Measurements from ENCODE around the gene LARGE1.

The LARGE1 gene

DNA sequence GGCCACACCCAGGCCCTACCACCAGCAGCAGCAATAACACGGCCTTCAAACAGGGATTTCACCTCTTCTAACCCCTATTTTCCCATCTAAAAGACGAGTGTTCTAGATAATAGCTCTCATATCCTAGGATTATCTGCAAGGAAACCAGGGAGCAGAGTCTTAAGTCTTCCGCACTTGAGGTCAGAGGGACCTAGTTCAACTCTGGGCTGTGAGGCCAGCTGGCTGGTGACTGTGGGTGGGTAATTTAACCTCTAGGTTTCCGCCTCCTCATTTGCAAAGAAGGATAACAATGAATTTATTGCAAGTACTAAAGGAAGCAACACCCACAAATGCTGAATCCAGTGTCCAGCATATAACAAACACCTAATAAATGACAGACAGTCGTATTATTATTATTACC, 70.1 kb downstream of the LARGE1 start:
- Histone ChIP-seq H3K4me2 (ENCODE audit: low read length) (no peak overlapping the region), H3K14ac (ENCODE audit: low read length) (no peak overlapping the region), H3K27me3 (ENCODE audit: insufficient read depth, low read length) (no peaks in the 10 kb centered on the region), H3K79me1 (ENCODE audit: low read length) (no peaks in the 10 kb centered on the region), H3K36me3 (ENCODE audit: control insufficient read depth in 1 of 2, insufficient read depth in 2 of 2, low read length in 2 of 2) (no peaks in the 10 kb centered on the region), H3K79me2 (ENCODE audit: control insufficient read depth, insufficient read depth, low read length, poor library complexity) (no peaks in the 10 kb centered on the region), H3K4me3 (ENCODE audit: low read depth, low read length) (no peak overlapping the region), H2BK5ac (ENCODE audit: low read depth, low read length, poor library complexity) (no peak overlapping the region), H3K27ac (ENCODE audit: low read depth, low read length) (no peak overlapping the region), H2BK120ac (ENCODE audit: insufficient read depth, low read length, poor library complexity) (no peak overlapping the region), H3K4ac (ENCODE audit: low read depth, low read length) (no peak overlapping the region), H2BK12ac (ENCODE audit: low read length) (no peak overlapping the region), H4K12ac (ENCODE audit: low read depth, low read length) (no peak overlapping the region), H3K9ac (ENCODE audit: low read length) (no peak overlapping the region), H4K8ac (ENCODE audit: low read depth, low read length) (no peak overlapping the region), H2AK5ac (ENCODE audit: low read length) (no peak overlapping the region), H3K9me3 (ENCODE audit: insufficient read depth, low read depth, low read length) (no peaks in the 10 kb centered on the region), H3K18ac (ENCODE audit: low read length) (no peak overlapping the region), H3K23ac (ENCODE audit: low read length) (no peak overlapping the region), H4K91ac (ENCODE audit: low read depth, low read length) (no peak overlapping the region), H2AFZ (ENCODE audit: insufficient read depth, low read length, poor library complexity) (no peak overlapping the region), H3K4me1 (ENCODE audit: control insufficient read depth in 1 of 2, insufficient read depth in 2 of 2, low read length in 2 of 2) (peaks cover 19% of the 10 kb centered on the region in 2 experiments)
- no peak for DNase-seq
- WGBS (ENCODE audit: extremely low coverage, insufficient coverage, insufficient read length) = no CpG with 5 or more reads among the region's 5 CpGs

DNA sequence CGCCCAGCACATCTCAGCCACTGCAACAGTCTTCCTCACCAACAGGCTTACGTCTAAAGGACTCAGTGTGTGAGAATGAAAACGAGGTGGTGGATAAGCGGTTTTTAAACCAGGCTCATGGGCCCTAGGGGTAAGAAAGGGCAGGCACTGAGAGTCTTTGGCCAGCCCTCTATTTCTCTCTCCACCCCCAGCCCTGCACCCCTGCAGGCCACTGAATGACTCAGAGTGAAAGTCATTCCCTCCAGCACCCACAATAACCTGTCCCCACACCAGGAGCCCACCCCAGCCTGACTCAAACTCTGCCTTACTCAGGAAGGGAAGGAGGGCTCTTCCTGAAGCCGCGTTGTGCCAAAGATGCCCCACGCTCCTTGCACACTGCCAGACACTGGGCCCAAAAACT, 72.0 kb downstream of the LARGE1 start:
- Histone ChIP-seq H3K9me3 (ENCODE audit: insufficient read depth, low read depth, low read length) (no peaks in the 10 kb centered on the region), H3K4me1 (ENCODE audit: control insufficient read depth in 1 of 2, insufficient read depth in 2 of 2, low read length in 2 of 2) (peaks cover 19% of the 10 kb centered on the region in 2 experiments), H4K12ac (ENCODE audit: low read depth, low read length) (no peak overlapping the region), H2AFZ (ENCODE audit: insufficient read depth, low read length, poor library complexity) (no peak overlapping the region), H3K27me3 (ENCODE audit: insufficient read depth, low read length) (no peaks in the 10 kb centered on the region), H3K4ac (ENCODE audit: low read depth, low read length) (no peak overlapping the region), H3K27ac (ENCODE audit: low read depth, low read length) (no peak overlapping the region), H2BK120ac (ENCODE audit: insufficient read depth, low read length, poor library complexity) (no peak overlapping the region), H2BK5ac (ENCODE audit: low read depth, low read length, poor library complexity) (no peak overlapping the region), H3K23ac (ENCODE audit: low read length) (no peak overlapping the region), H3K36me3 (ENCODE audit: control insufficient read depth in 1 of 2, insufficient read depth in 2 of 2, low read length in 2 of 2) (no peaks in the 10 kb centered on the region), H2AK5ac (ENCODE audit: low read length) (no peak overlapping the region), H4K91ac (ENCODE audit: low read depth, low read length) (no peak overlapping the region), H3K18ac (ENCODE audit: low read length) (no peak overlapping the region), H3K79me1 (ENCODE audit: low read length) (no peaks in the 10 kb centered on the region), H3K79me2 (ENCODE audit: control insufficient read depth, insufficient read depth, low read length, poor library complexity) (peaks cover 2% of the 10 kb centered on the region), H2BK12ac (ENCODE audit: low read length) (no peak overlapping the region), H4K8ac (ENCODE audit: low read depth, low read length) (no peak overlapping the region), H3K14ac (ENCODE audit: low read length) (no peak overlapping the region), H3K9ac (ENCODE audit: low read length) (no peak overlapping the region), H3K4me2 (ENCODE audit: low read length) (no peak overlapping the region), H3K4me3 (ENCODE audit: low read depth, low read length) (no peak overlapping the region)
- WGBS (ENCODE audit: extremely low coverage, insufficient coverage, insufficient read length) = no CpG with 5 or more reads among the region's 7 CpGs
- DNase-seq = no peak

DNA sequence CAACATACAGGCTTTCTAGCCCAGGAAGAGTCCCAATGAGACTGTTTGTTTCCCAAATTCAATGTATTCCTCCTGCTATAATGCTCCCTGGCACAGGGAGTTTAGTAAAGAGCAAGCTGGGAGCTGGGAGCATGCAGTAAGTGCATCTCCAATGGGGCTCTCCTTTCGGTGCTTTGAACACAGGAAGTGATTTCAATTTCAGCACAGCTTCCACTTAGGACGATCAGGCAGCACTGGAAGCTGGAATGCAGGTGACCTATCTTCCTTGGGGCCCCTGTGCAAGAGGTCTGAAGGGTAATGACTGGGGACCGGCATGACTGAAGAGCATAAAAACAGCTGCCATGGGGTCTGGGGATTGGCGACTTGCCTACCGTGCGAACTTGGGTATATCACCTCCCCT, 76.0 kb downstream of the LARGE1 start:
- no peak for DNase-seq
- Histone ChIP-seq H2AFZ (ENCODE audit: insufficient read depth, low read length, poor library complexity) (no peak overlapping the region), H2BK12ac (ENCODE audit: low read length) (no peak overlapping the region), H4K8ac (ENCODE audit: low read depth, low read length) (no peak overlapping the region), H3K79me1 (ENCODE audit: low read length) (no peaks in the 10 kb centered on the region), H2BK5ac (ENCODE audit: low read depth, low read length, poor library complexity) (no peak overlapping the region), H3K27me3 (ENCODE audit: insufficient read depth, low read length) (no peaks in the 10 kb centered on the region), H2BK120ac (ENCODE audit: insufficient read depth, low read length, poor library complexity) (no peak overlapping the region), H3K14ac (ENCODE audit: low read length) (no peak overlapping the region), H4K12ac (ENCODE audit: low read depth, low read length) (no peak overlapping the region), H2AK5ac (ENCODE audit: low read length) (no peak overlapping the region), H3K79me2 (ENCODE audit: control insufficient read depth, insufficient read depth, low read length, poor library complexity) (peaks cover 2% of the 10 kb centered on the region), H3K4me1 (ENCODE audit: control insufficient read depth in 1 of 2, insufficient read depth in 2 of 2, low read length in 2 of 2) (peaks cover 6 to 9% of the 10 kb centered on the region in 2 experiments), H3K23ac (ENCODE audit: low read length) (no peak overlapping the region), H3K18ac (ENCODE audit: low read length) (no peak overlapping the region), H3K36me3 (ENCODE audit: control insufficient read depth in 1 of 2, insufficient read depth in 2 of 2, low read length in 2 of 2) (no peaks in the 10 kb centered on the region), H3K4me2 (ENCODE audit: low read length) (no peak overlapping the region), H3K4me3 (ENCODE audit: low read depth, low read length) (no peak overlapping the region), H3K9me3 (ENCODE audit: insufficient read depth, low read depth, low read length) (no peaks in the 10 kb centered on the region), H3K27ac (ENCODE audit: low read depth, low read length) (no peak overlapping the region), H3K9ac (ENCODE audit: low read length) (no peak overlapping the region), H3K4ac (ENCODE audit: low read depth, low read length) (no peak overlapping the region), H4K91ac (ENCODE audit: low read depth, low read length) (no peak overlapping the region)
- WGBS (ENCODE audit: extremely low coverage, insufficient coverage, insufficient read length) = no CpG with 5 or more reads among the region's 6 CpGs

DNA sequence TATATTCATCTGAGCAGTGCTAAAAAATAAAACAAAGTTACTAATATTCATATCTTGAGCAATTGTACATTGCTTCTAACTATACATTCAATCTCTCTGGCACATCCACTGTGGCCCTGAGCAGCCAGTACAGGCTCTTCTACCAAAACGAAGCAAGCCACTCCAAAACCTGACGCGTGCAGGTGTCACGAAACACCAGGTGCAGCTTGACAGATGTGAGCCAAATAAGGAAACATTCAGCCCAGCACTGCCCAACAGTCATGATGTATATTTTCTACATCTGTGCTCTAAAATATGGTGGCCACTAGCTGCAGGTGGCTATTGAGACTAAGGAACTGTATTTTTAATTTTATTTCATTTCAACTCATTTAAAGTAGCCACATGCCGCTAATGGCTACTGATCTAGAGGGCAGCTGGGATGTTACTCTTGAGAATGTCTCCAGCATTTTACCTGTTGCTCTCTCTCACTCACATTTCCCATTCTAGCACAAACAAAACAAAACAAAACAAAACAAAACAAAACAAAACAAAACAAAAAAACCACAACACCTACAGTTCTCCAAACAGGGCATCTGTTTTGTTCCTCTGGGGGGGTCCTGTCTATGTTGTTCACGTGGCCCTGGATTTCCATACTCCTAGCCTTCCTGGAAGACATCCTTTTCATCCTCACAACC, 77.7 kb downstream of the LARGE1 start:
- no peak overlapping the region for H3K27ac ChIP-seq (ENCODE audit: low read depth, low read length)
- H2BK120ac ChIP-seq (ENCODE audit: insufficient read depth, low read length, poor library complexity) = no peak overlapping the region
- H2BK5ac ChIP-seq (ENCODE audit: low read depth, low read length, poor library complexity) = no peak overlapping the region
- no peak overlapping the region for H3K4me3 ChIP-seq (ENCODE audit: low read depth, low read length)
- H3K14ac ChIP-seq (ENCODE audit: low read length) = no peak overlapping the region
- no peaks in the 10 kb centered on the region for H3K36me3 ChIP-seq (ENCODE audit: control insufficient read depth in 1 of 2, insufficient read depth in 2 of 2, low read length in 2 of 2)
- H2AK5ac ChIP-seq (ENCODE audit: low read length) = no peak overlapping the region
- peaks cover 2% of the 10 kb centered on the region for H3K79me2 ChIP-seq (ENCODE audit: control insufficient read depth, insufficient read depth, low read length, poor library complexity)
- H3K9ac ChIP-seq (ENCODE audit: low read length) = no peak overlapping the region
- H3K4me2 ChIP-seq (ENCODE audit: low read length) = no peak overlapping the region
- no peak for DNase-seq
- H3K4ac ChIP-seq (ENCODE audit: low read depth, low read length) = no peak overlapping the region
- WGBS (ENCODE audit: extremely low coverage, insufficient coverage, insufficient read length) = no CpG with 5 or more reads among the region's 6 CpGs
- no peaks in the 10 kb centered on the region for H3K79me1 ChIP-seq (ENCODE audit: low read length)
- H3K18ac ChIP-seq (ENCODE audit: low read length) = no peak overlapping the region
- no peak overlapping the region for H2BK12ac ChIP-seq (ENCODE audit: low read length)
- no peak overlapping the region for H4K8ac ChIP-seq (ENCODE audit: low read depth, low read length)
- H3K4me1 ChIP-seq (ENCODE audit: control insufficient read depth in 1 of 2, insufficient read depth in 2 of 2, low read length in 2 of 2) = no peaks in the 10 kb centered on the region
- no peak overlapping the region for H4K91ac ChIP-seq (ENCODE audit: low read depth, low read length)
- no peaks in the 10 kb centered on the region for H3K27me3 ChIP-seq (ENCODE audit: insufficient read depth, low read length)
- H3K23ac ChIP-seq (ENCODE audit: low read length) = no peak overlapping the region
- H4K12ac ChIP-seq (ENCODE audit: low read depth, low read length) = no peak overlapping the region
- no peak overlapping the region for H2AFZ ChIP-seq (ENCODE audit: insufficient read depth, low read length, poor library complexity)
- H3K9me3 ChIP-seq (ENCODE audit: insufficient read depth, low read depth, low read length) = no peaks in the 10 kb centered on the region
